ENCODE results near the gene DHPS. TPM values are rescaled to one million over a fixed set of nuclear protein-coding genes. Genes with fewer than 3 reads are reported as not detected.

DHPS gene
- total and polyA plus RNA-seq, 2 of the 13 experiments (the other 11 are each of a cell fraction or from before 2014, with no cell fraction given): 43.3 to 84.3 TPM

GRCh38 chr19:12696366-12697335 lies 15.0 kb upstream of the DHPS start, which contains the start of gene FBXW9 (continued):
- TF ChIP-seq TOPORS (CRISPR knock-in tag; IDR thresholded peaks at IDR 0.05) (peak; percentile 58; the same call in 1 of the 2 replicates), MED1 (CRISPR knock-in tag; IDR thresholded peaks at IDR 0.05) (peak; percentile 73), HCFC1 (IDR thresholded peaks at IDR 0.05; ENCODE audit: low read depth, low read length) (peak; percentile 83), ZNF337 (CRISPR knock-in tag; IDR thresholded peaks at IDR 0.05; ENCODE audit: borderline replicate concordance, low read depth) (peak; percentile 79; the same call in 1 of the 2 replicates), RFX5 (IDR thresholded peaks at IDR 0.05; ENCODE audit: low read depth, low read length) (peak; percentile 48; the same call in 1 of the 2 replicates), ZNF766 (CRISPR knock-in tag; IDR thresholded peaks at IDR 0.05; ENCODE audit: borderline replicate concordance) (0 out of 2 replicates have a peak, but pooled peaks have one; percentile 38), SALL2 (CRISPR knock-in tag; IDR thresholded peaks at IDR 0.05) (peak; percentile 86; the same call in 1 of the 2 replicates), ESRRA (CRISPR knock-in tag; IDR thresholded peaks at IDR 0.05; ENCODE audit: low read depth) (0 out of 2 replicates have a peak, but pooled peaks have one; percentile 28), SNAPC2 (CRISPR knock-in tag; IDR thresholded peaks at IDR 0.05) (0 out of 2 replicates have a peak, but pooled peaks have one; percentile 34), SP4 (CRISPR knock-in tag; IDR thresholded peaks at IDR 0.05) (peak; percentile 42; the same call in 1 of the 2 replicates), ZNF317 (CRISPR knock-in tag; IDR thresholded peaks at IDR 0.05) (peak; percentile 59), ZNF839 (CRISPR knock-in tag; IDR thresholded peaks at IDR 0.05; ENCODE audit: borderline replicate concordance) (0 out of 2 replicates have a peak, but pooled peaks have one; percentile 38), REL (CRISPR knock-in tag; conservative IDR thresholded peaks at IDR 0.05) (no peak), ZNF205 (CRISPR knock-in tag; IDR thresholded peaks at IDR 0.05) (peak; percentile 64; the same call in 1 of the 2 replicates), SIN3A (IDR thresholded peaks at IDR 0.05; ENCODE audit: borderline replicate concordance, low read depth, low read length) (peak; percentile 98), ZNF670 (CRISPR knock-in tag; IDR thresholded peaks at IDR 0.05; ENCODE audit: borderline replicate concordance) (no peak), ZNF138 (CRISPR knock-in tag; IDR thresholded peaks at IDR 0.05; ENCODE audit: low read depth) (0 out of 2 replicates have a peak, but pooled peaks have one; percentile 81), BRD4 (CRISPR knock-in tag; IDR thresholded peaks at IDR 0.05) (peak; percentile 71; the same call in 1 of the 2 replicates), ZBTB21 (CRISPR knock-in tag; IDR thresholded peaks at IDR 0.05) (peak; percentile 82), MEIS1 (CRISPR knock-in tag; IDR thresholded peaks at IDR 0.05; ENCODE audit: borderline replicate concordance) (peak; percentile 66; the same call in 1 of the 2 replicates), U2AF2 (IDR thresholded peaks at IDR 0.05; ENCODE audit: low read depth, low read length) (no peak), AGO1 (IDR thresholded peaks at IDR 0.05; ENCODE audit: low read depth, low read length, poor library complexity, severe bottlenecking) (peak; percentile 86)
- TF ChIP-seq, protein P1, sequence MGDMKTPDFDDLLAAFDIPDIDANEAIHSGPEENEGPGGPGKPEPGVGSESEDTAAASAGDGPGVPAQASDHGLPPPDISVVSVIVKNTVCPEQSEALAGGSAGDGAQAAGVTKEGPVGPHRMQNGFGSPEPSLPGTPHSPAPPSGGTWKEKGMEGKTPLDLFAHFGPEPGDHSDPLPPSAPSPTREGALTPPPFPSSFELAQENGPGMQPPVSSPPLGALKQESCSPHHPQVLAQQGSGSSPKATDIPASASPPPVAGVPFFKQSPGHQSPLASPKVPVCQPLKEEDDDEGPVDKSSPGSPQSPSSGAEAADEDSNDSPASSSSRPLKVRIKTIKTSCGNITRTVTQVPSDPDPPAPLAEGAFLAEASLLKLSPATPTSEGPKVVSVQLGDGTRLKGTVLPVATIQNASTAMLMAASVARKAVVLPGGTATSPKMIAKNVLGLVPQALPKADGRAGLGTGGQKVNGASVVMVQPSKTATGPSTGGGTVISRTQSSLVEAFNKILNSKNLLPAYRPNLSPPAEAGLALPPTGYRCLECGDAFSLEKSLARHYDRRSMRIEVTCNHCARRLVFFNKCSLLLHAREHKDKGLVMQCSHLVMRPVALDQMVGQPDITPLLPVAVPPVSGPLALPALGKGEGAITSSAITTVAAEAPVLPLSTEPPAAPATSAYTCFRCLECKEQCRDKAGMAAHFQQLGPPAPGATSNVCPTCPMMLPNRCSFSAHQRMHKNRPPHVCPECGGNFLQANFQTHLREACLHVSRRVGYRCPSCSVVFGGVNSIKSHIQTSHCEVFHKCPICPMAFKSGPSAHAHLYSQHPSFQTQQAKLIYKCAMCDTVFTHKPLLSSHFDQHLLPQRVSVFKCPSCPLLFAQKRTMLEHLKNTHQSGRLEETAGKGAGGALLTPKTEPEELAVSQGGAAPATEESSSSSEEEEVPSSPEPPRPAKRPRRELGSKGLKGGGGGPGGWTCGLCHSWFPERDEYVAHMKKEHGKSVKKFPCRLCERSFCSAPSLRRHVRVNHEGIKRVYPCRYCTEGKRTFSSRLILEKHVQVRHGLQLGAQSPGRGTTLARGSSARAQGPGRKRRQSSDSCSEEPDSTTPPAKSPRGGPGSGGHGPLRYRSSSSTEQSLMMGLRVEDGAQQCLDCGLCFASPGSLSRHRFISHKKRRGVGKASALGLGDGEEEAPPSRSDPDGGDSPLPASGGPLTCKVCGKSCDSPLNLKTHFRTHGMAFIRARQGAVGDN (CRISPR knock-in tag; IDR thresholded peaks at IDR 0.05): peak; percentile 83
